Stimulated activated CD8-positive, alpha-beta memory T cell treated with anti-CD3 and anti-CD28 coated beads, Interleukin-12 subunit alpha, Interleukin-12 subunit beta, amount 100 ng/mL, for 24 hours (primary cell): Measurements from ENCODE around the gene PPP1R9B.

Source experiments
- DNase-seq: peaks from one replicate; pipeline ENCODE4 v3.0.0-alpha.2; 2020; ENCODE audit errors: extremely low read depth

Gene PPP1R9B

DNA sequence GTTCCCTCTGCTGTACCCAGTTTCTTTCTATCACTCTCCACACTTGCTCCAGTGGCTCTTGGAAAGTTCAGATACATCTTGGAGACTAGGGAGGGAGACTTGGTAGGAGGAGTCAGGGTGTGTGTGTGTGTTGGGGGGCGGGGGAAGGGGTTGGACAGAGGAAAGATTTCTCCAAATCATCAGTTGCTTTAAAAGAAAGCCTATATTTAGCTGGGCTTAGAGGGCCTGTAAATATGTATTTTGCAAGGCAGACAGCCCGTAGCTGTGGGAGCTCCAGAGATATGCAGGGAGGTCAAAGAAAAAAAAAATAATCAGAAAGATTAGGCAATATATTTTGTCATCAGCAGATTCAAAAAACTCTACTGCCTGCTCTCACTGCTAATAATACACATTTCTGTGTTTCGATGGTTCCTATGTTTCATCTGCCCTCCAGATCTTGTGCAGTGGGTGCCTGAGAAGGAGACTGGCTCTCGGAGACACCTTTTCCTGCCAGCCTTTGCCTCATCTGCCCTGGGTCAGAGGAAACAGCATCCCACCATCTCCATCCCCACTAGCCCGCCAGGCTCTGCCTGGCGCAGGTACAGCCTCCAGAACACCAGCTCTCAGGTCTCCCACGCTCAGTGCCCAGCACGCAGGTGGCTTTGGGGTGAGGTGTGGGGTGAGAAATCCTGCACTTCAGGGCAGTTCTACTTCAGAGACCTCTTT, 4.8 kb upstream of the PPP1R9B start:
- no peak for DNase-seq

GRCh38 chr17:50154604-50155003, 4.1 kb upstream of the PPP1R9B start:
- DNase-seq = no peak

- no peak for DNase-seq
Observed at GRCh38 chr17:50153650-50154575, 3.4 kb upstream of the PPP1R9B start.

- DNase-seq = no peak
Observed at GRCh38 chr17:50152736-50153135, 2.3 kb upstream of the PPP1R9B start.

GRCh38 chr17:50151937-50152547, 1.6 kb upstream of the PPP1R9B start:
- no peak for DNase-seq

GRCh38 chr17:50151041-50151936, 812 bp upstream of the PPP1R9B start:
- peak; percentile 66 for DNase-seq

- no peak for DNase-seq
Observed at GRCh38 chr17:50149417-50150353, 792 bp downstream of the PPP1R9B start.

DNA sequence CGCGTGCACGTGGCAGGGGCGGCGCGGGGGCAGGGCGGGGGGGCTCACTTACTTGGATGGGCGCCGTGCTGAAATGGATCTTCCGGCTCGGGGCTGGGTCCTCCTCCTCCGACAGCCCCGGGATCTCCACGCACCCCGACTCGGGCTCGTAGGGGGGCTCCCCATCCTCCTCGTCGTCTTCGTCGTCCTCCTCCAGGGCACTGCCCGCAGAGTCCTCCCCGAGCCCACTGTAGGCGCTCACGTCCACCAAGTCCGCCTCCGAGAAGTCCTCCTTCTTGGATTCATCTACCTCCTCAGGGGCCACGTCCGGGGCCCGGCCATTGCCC, 1.4 kb downstream of the PPP1R9B start:
- DNase-seq = no peak

- DNase-seq = peak; percentile 61
Observed at GRCh38 chr17:50148226-50149090, 2.0 kb downstream of the PPP1R9B start.

DNA sequence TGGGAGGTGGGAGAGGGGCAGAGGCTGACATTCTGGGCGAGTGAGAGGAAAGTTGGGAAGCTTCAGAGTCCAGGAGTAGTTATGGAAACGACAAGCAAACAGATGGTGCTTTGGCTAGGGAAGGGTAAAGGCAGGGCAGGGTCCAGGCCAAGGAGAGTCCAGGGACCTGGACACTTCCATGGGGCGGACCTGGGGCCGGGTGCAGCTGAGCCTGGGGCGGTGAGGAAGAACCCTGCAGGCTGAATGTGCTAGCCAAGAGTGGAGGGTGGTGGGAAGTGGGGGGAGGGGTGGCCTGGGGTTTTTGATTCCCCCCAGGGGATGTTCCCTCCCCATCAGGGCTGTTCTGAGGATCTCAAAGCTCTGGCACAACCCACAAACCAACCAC, 2.6 kb downstream of the PPP1R9B start:
- no peak for DNase-seq

- no peak for DNase-seq
Observed at GRCh38 chr17:50146927-50147665, 3.4 kb downstream of the PPP1R9B start.

DNA sequence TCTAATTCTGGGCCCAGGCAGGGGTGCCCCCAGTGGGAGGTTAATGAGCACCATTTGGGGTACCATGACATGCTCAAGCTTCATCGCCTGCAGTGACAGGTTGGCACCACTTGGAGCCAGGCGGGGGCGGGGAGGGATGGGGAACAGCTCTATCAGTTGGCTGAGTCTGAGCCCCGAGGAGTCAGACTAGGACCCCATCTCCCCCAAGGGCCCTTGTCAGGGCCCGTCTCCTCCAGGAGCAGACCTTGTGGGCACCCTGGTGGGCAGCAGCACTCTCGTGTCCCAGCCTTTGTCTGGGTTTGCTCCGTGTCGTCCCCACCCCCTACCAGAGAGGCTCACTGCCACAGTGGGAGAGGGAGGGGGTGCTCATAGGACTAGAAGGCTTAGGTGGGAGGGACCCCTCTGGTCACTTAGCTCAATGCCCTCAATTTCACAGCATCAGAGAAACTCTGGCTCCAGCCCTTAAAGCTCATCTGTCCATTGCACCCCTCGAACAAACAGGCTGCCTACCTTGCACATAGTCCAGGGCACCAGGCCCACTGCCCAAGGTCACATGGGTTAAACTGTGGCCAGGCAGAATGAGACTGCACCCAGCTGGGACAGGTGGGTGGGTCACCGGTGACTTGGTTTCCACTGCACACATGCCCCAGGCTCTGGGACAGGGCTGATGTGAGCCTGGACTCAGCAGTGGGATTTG, 4.1 kb downstream of the PPP1R9B start:
- no peak for DNase-seq

GRCh38 chr17:50145532-50146229, 4.8 kb downstream of the PPP1R9B start:
- DNase-seq = no peak

GRCh38 chr17:50144845-50145531, 5.5 kb downstream of the PPP1R9B start:
- no peak for DNase-seq

GRCh38 chr17:50144355-50144754, 6.1 kb downstream of the PPP1R9B start:
- no peak for DNase-seq

DNA sequence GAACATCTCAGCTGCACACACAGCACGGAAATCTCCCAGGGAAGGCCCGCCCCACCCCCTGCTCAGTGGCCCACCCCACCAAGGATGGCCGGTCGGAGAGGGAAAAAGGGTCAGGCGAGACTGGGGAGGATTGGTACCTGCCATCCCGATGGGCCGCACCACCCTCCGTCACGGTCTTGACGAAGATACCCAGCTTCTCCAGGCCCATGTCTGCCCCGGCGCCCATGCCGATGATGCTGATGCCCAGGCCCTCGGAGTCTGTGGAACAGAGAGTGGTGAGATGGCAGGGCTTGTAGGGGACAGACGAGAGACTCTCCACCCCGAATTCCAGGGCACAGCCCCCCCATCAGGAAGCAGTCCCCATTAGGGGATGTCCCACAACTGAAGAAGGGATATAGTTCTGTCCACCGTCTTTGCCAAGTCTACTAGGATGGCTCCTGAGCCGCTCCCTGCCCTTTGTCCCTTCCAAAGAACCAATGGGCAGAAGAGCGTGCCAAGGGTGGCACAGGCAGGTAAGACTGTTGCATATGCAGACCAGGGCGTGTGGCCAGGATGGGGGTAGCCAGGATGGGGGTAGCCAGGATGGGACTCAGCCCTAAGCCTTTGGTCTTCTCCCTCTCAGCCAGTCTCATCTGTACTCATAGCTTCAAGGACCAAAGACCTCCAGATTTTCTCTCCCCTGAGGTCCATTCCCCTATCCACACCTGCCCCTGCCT, 6.9 kb downstream of the PPP1R9B start:
- DNase-seq = no peak

DNA sequence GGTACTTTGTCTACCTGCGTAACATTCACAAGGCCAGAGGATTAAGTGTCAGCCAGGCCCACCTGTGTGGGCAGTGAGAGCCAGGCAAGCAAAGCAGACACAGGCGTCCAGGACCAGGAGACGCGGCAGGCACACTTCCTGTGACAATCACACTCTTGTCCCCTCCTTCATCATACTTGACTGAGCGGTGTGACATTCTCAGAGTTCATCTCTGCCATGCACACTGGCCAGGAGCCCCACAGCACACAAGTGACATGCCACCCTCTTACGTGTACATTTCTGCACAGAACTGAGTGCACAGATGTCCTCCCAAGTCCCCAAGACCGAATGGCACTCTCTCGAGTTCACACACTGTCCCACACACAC, 8.7 kb downstream of the PPP1R9B start:
- no peak for DNase-seq
